Measurements from ENCODE around the gene LANCL2. TPM values are rescaled to one million over a fixed set of nuclear protein-coding genes. Genes with fewer than 3 reads are reported as not detected.

LANCL2 gene
- total and polyA plus RNA-seq, 4 donors: 6.2 to 11.9 (median 10.8) TPM

- 40% methylated on average over 56 of the region's 56 CpGs for WGBS
- Histone ChIP-seq H3K4me3 (ENCODE audit: low read depth in 1 of 3, low read length in 3 of 3) (no peak overlapping the region), H3K9ac (ENCODE audit: low read depth in 1 of 2, low read length in 2 of 2) (no peak overlapping the region), H3K4me1 (ENCODE audit: control insufficient read depth in 4 of 4, insufficient read depth in 4 of 4, low read length in 3 of 4) (peaks cover 0 to 4% (median 0%) of the 10 kb centered on the region in 4 donors), H3K27ac (ENCODE audit: low read depth in 1 of 2, low read length in 2 of 2) (no peak overlapping the region), H3K9me3 (ENCODE audit: control insufficient read depth in 4 of 4, low read length in 3 of 4) (no peaks in the 10 kb centered on the region), H3K36me3 (ENCODE audit: control insufficient read depth in 4 of 4, insufficient read depth in 3 of 4, low read depth in 1 of 4, low read length in 3 of 4) (peaks cover 0 to 3% (median under 1%) of the 10 kb centered on the region in 4 donors), H3K27me3 (ENCODE audit: control insufficient read depth in 4 of 4, insufficient read depth in 4 of 4, low read length in 3 of 4) (no peaks in the 10 kb centered on the region)
- DNase-seq (ENCODE audit: low spot score): no peak
- TF ChIP-seq FOXA1 (IDR thresholded peaks at IDR 0.05): no peak
Measured at GRCh38 chr7:55449205-55449991, 84.3 kb downstream of the LANCL2 start.

- Histone ChIP-seq H3K4me1 (ENCODE audit: control insufficient read depth in 4 of 4, insufficient read depth in 4 of 4, low read length in 3 of 4) (peaks cover 0 to 4% (median 0%) of the 10 kb centered on the region in 4 donors), H3K27ac (ENCODE audit: low read depth in 1 of 2, low read length in 2 of 2) (no peak overlapping the region), H3K27me3 (ENCODE audit: control insufficient read depth in 4 of 4, insufficient read depth in 4 of 4, low read length in 3 of 4) (no peaks in the 10 kb centered on the region), H3K9me3 (ENCODE audit: control insufficient read depth in 4 of 4, low read length in 3 of 4) (no peaks in the 10 kb centered on the region), H3K4me3 (ENCODE audit: low read depth in 1 of 3, low read length in 3 of 3) (no peak overlapping the region), H3K9ac (ENCODE audit: low read depth in 1 of 2, low read length in 2 of 2) (no peak overlapping the region), H3K36me3 (ENCODE audit: control insufficient read depth in 4 of 4, insufficient read depth in 3 of 4, low read depth in 1 of 4, low read length in 3 of 4) (peaks cover 0 to 3% (median under 1%) of the 10 kb centered on the region in 4 donors)
- WGBS: 97% methylated on average over 8 of the region's 8 CpGs
- TF ChIP-seq RXRA (IDR thresholded peaks at IDR 0.05): no peak
- TF ChIP-seq FOXA1 (IDR thresholded peaks at IDR 0.05): no peak
- TF ChIP-seq TAF1 (conservative IDR thresholded peaks at IDR 0.05): no peak
- TF ChIP-seq FOXA2 (IDR thresholded peaks at IDR 0.05): no peak
- no peak for TF ChIP-seq ZBTB33 (IDR thresholded peaks at IDR 0.05)
- TF ChIP-seq JUND (IDR thresholded peaks at IDR 0.05): no peak
- no peak for TF ChIP-seq ATF3 (IDR thresholded peaks at IDR 0.05)
- TF ChIP-seq REST (IDR thresholded peaks at IDR 0.05): no peak
- TF ChIP-seq SP1 (IDR thresholded peaks at IDR 0.05): no peak
- no peak for TF ChIP-seq YY1 (IDR thresholded peaks at IDR 0.05)
- TF ChIP-seq CTCF (IDR thresholded peaks at IDR 0.05; ENCODE audit: low read depth, low read length, missing input control): no peak
- no peak for DNase-seq (ENCODE audit: low spot score)
Measured at GRCh38 chr7:55449992-55450535, 84.9 kb downstream of the LANCL2 start.
